Liver (tissue), 9 donors: ENCODE results near the gene CACNA1H. TPM values are rescaled to one million over a fixed set of nuclear protein-coding genes. Genes with fewer than 3 reads are reported as not detected.

ENCODE experiments used
- DNase-seq: peaks from one replicate; pipeline ENCODE4 v3.0.0-alpha.2; 2017; ENCODE audit warnings: low spot score
- H3K27ac ChIP-seq, 2 donors: one replicate each; pipeline ENCODE4 v1.7.0; 2013; ENCODE audit warnings: inconsistent platforms in 2 of 2, low read length in 2 of 2, control low read depth in 1 of 2, low read depth in 1 of 2, mild to moderate bottlenecking in 1 of 2
- H3K27me3 ChIP-seq, 4 donors: one replicate each; pipeline versions ENCODE4 v1.6.1 to v1.7.0; 2013; ENCODE audit warnings: low read length in 3 of 4, inconsistent platforms in 1 of 4, mild to moderate bottlenecking in 1 of 4, moderate library complexity in 1 of 4; ENCODE audit not compliant: control insufficient read depth in 4 of 4, insufficient read depth in 4 of 4
- H3K36me3 ChIP-seq, 4 donors: one replicate each; pipeline versions ENCODE4 v1.6.1 to v1.7.0; 2013; ENCODE audit warnings: low read length in 3 of 4, mild to moderate bottlenecking in 3 of 4, low read depth in 1 of 4, moderate library complexity in 1 of 4; ENCODE audit not compliant: control insufficient read depth in 4 of 4, insufficient read depth in 3 of 4
- H3K4me1 ChIP-seq, 4 donors: one replicate each; pipeline versions ENCODE4 v1.6.1 to v1.7.0; 2013; ENCODE audit warnings: low read length in 3 of 4, mild to moderate bottlenecking in 3 of 4, moderate library complexity in 1 of 4; ENCODE audit not compliant: control insufficient read depth in 4 of 4, insufficient read depth in 4 of 4
- H3K4me3 ChIP-seq, 3 donors: one replicate each; pipeline versions ENCODE4 v1.6.1 to v1.7.0; 2013; ENCODE audit warnings: low read length in 3 of 3, control low read depth in 1 of 3, low read depth in 1 of 3, mild to moderate bottlenecking in 1 of 3
- H3K9ac ChIP-seq, 2 donors: one replicate each; pipeline ENCODE4 v1.7.0; 2013; ENCODE audit warnings: low read length in 2 of 2, mild to moderate bottlenecking in 2 of 2, moderate library complexity in 2 of 2, control low read depth in 1 of 2, low read depth in 1 of 2
- H3K9me3 ChIP-seq, 4 donors: one replicate each; pipeline versions ENCODE4 v1.6.1 to v1.7.0; 2013; ENCODE audit warnings: low read length in 3 of 4; ENCODE audit not compliant: control insufficient read depth in 4 of 4
- ATF3 ChIP-seq: IDR thresholded peaks from 2 replicates; pipeline ENCODE4 v1.6.1; 2016; ENCODE audit warnings: antibody characterized with exemption
- CTCF ChIP-seq: fragments of 150-350 bp; IDR thresholded peaks from 2 replicates; pipeline ENCODE4 v1.5.1; 2017; ENCODE audit warnings: improper control_type of control experiment, low read depth, low read length; ENCODE audit not compliant: missing input control
- EGR1 ChIP-seq, 2 donors: IDR thresholded peaks; 2 replicates each; pipeline ENCODE4 v1.6.1; 2016 to 2018; ENCODE audit warnings: antibody characterized with exemption in 2 of 2, low read depth in 2 of 2
- FOXA1 ChIP-seq: IDR thresholded peaks from 2 replicates; pipeline ENCODE4 v1.6.1; 2016; ENCODE audit warnings: antibody characterized with exemption
- FOXA2 ChIP-seq: IDR thresholded peaks from 2 replicates; pipeline ENCODE4 v1.6.1; 2016; ENCODE audit warnings: antibody characterized with exemption
- GABPA ChIP-seq, 2 donors: IDR thresholded peaks in 1 of 2; conservative IDR thresholded peaks in 1 of 2; 2 replicates each; pipeline ENCODE4 v1.6.1; 2016; ENCODE audit warnings: antibody characterized with exemption in 2 of 2, mild to moderate bottlenecking in 1 of 2, moderate library complexity in 1 of 2
- HNF4A ChIP-seq, 2 donors: conservative IDR thresholded peaks; 2 replicates each; pipeline ENCODE4 v1.6.1; 2016; ENCODE audit warnings: antibody characterized with exemption in 2 of 2, mild to moderate bottlenecking in 2 of 2
- HNF4G ChIP-seq: IDR thresholded peaks from 2 replicates; pipeline ENCODE4 v1.6.1; 2016; ENCODE audit warnings: antibody characterized with exemption
- JUND ChIP-seq, 2 donors: IDR thresholded peaks; 2 replicates each; pipeline ENCODE4 v1.6.1; 2016; ENCODE audit warnings: antibody characterized with exemption in 2 of 2
- MAX ChIP-seq: IDR thresholded peaks from 2 replicates; pipeline ENCODE4 v1.6.1; 2016; ENCODE audit warnings: antibody characterized with exemption
- NR2F2 ChIP-seq: IDR thresholded peaks from 2 replicates; pipeline ENCODE4 v1.6.1; 2016; ENCODE audit warnings: antibody characterized with exemption
- RAD21 ChIP-seq, 2 donors: IDR thresholded peaks; 2 replicates each; pipeline ENCODE4 v1.6.1; 2016; ENCODE audit warnings: antibody characterized with exemption in 2 of 2, mild to moderate bottlenecking in 2 of 2
- REST ChIP-seq: IDR thresholded peaks from 2 replicates; pipeline ENCODE4 v1.6.1; 2016; ENCODE audit warnings: antibody characterized with exemption, mild to moderate bottlenecking
- RXRA ChIP-seq, 2 donors: IDR thresholded peaks; 2 replicates each; pipeline ENCODE4 v1.6.1; 2017 to 2018; ENCODE audit warnings: antibody characterized with exemption in 2 of 2, mild to moderate bottlenecking in 1 of 2
- SP1 ChIP-seq: IDR thresholded peaks from 2 replicates; pipeline ENCODE4 v1.6.1; 2018; ENCODE audit warnings: antibody characterized with exemption, mild to moderate bottlenecking
- TAF1 ChIP-seq: conservative IDR thresholded peaks from 2 replicates; pipeline ENCODE4 v1.6.1; 2016; ENCODE audit warnings: antibody characterized with exemption, mild to moderate bottlenecking
- YY1 ChIP-seq: IDR thresholded peaks from 2 replicates; pipeline ENCODE4 v1.6.1; 2016; ENCODE audit warnings: antibody characterized with exemption, mild to moderate bottlenecking
- ZBTB33 ChIP-seq: IDR thresholded peaks from 2 replicates; pipeline ENCODE4 v1.6.1; 2016; ENCODE audit warnings: antibody characterized with exemption
- WGBS: extraction: QIAGEN DNeasy Blood & Tissue Kit; methylation state at CpG from one replicate; pipeline ENCODE4 v1.1.7; 2013; 5-methylcytosine and 5-hydroxymethylcytosine counted together
- polyA plus RNA-seq, 2 donors: library from polyadenylated mRNA; stranded (reverse) in 1 of 2; unstranded in 1 of 2; fragments of 200-250 nt in 1 of 2; fragments of >200 nt in 1 of 2; fragmentation: Nextera tagmentation in 1 of 2; extraction: Ambion mirVana in 1 of 2; gene quantifications; one replicate each; pipeline versions ENCODE4 v1.2.1 to v1.2.3, GENCODE V29; 2013 to 2015
- total RNA-seq, 2 donors: library from RNA; depleted of rRNA; stranded (reverse); fragments of >200 nt; gene quantifications; one replicate each; pipeline ENCODE4 v1.2.3, GENCODE V29; 2014
- donor health status: healthy.
- donor health status: healthy.
- donor health status: healthy.
- donor health status: healthy.
- donor health status: healthy.

Gene CACNA1H
- total and polyA plus RNA-seq, 4 donors, result 0.21 to 8.5 (median 6.1) TPM

GRCh38 chr16:1124795-1125194, 28.1 kb upstream of the CACNA1H start:
- no peak overlapping the region for H3K27ac ChIP-seq
- H3K27me3 ChIP-seq, result peaks cover 0 to 3% (median 0%) of the 10 kb centered on the region in 4 donors
- no peak for TF ChIP-seq FOXA1
- TF ChIP-seq YY1, result no peak
- TF ChIP-seq ATF3, result no peak
- no peak for TF ChIP-seq TAF1
- no peak for TF ChIP-seq JUND (IDR thresholded peaks at IDR 0.05)
- no peak for TF ChIP-seq HNF4G
- no peak for TF ChIP-seq FOXA2
- no peak for TF ChIP-seq EGR1 (IDR thresholded peaks at IDR 0.05; ENCODE audit: low read depth in 2 of 2)
- TF ChIP-seq CTCF, result no peak
- no peak for TF ChIP-seq GABPA (IDR thresholded peaks at IDR 0.05 in 1 of 2, conservative IDR thresholded peaks at IDR 0.05 in 1 of 2)
- TF ChIP-seq RAD21 (IDR thresholded peaks at IDR 0.05), result no peak
- TF ChIP-seq NR2F2, result no peak
- no peak for TF ChIP-seq SP1
- no peak for TF ChIP-seq MAX
- TF ChIP-seq RXRA (IDR thresholded peaks at IDR 0.05), result no peak
- no peak for TF ChIP-seq REST
- no peak for TF ChIP-seq HNF4A (conservative IDR thresholded peaks at IDR 0.05)
- TF ChIP-seq ZBTB33, result no peak
- DNase-seq, result no peak
- no peaks in the 10 kb centered on the region for H3K9me3 ChIP-seq
- no peaks in the 10 kb centered on the region for H3K36me3 ChIP-seq
- H3K9ac ChIP-seq, result no peak overlapping the region
- 92% methylated on average over 11 of the region's 11 CpGs for WGBS
- H3K4me3 ChIP-seq, result no peak overlapping the region
- H3K4me1 ChIP-seq, result no peaks in the 10 kb centered on the region

GRCh38 chr16:1125471-1125870, 27.4 kb upstream of the CACNA1H start:
- TF ChIP-seq GABPA (IDR thresholded peaks at IDR 0.05 in 1 of 2, conservative IDR thresholded peaks at IDR 0.05 in 1 of 2) (no peak), FOXA1 (no peak), RXRA (IDR thresholded peaks at IDR 0.05) (no peak), CTCF (no peak), FOXA2 (no peak)
- WGBS, result 66% methylated on average over 18 of the region's 18 CpGs
- no peak overlapping the region for H3K9ac ChIP-seq
- no peak overlapping the region for H3K27ac ChIP-seq
- H3K9me3 ChIP-seq, result no peaks in the 10 kb centered on the region
- no peaks in the 10 kb centered on the region for H3K4me1 ChIP-seq
- no peaks in the 10 kb centered on the region for H3K36me3 ChIP-seq
- DNase-seq, result no peak
- H3K27me3 ChIP-seq, result no peaks in the 10 kb centered on the region
- H3K4me3 ChIP-seq, result no peak overlapping the region
